ENCODE results near the gene NISCH.

NISCH gene

DNA sequence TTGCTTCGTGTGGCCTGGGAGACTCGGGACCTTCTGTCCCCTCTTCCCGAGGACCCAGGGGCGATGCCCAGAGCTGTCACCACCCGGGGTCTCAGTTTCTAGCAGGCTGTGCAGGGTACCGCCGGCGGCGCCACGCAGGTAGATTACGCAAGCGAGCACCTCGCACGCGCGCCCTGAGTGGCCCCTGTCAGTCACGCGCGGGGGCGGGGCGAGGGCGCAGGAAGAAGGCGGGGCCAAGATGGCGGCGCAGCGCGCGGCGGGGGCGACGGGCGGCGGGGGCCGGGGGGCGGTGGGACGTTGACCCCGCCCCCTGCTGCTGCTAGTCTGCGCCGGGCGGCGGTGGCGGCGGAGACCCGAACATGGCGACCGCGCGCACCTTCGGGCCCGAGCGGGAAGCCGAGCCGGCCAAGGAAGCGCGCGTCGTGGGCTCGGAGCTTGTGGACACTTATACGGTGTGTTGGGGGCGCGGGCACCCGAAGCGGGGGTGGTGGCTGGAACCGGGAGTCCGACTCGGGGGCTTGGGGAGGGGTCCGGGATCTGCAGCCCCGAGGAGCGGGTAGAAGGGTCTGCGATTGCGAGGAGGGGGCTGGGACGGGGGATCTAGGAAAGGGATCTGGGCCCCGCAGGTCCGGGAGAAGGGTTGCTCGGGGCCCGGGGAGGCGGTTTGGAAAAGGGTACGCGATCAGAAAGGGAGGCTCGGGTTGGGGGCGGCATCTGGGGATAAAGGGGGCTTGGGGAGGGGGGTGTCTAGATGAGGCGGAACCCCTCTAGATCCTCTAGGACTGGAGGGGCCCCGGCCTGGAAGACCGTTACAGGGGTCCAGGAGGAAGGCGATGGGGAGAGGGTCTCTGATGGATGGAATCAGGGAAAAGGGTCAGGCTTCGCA lies at the start of gene NISCH:
NISCH (plus strand) TSS at position 322 of the 886 bp plus-strand sequence; CDS start at position 360, 38 bp downstream.
- DNase-seq = peak; percentile 64 to 65

GRCh38 chr3:52406231-52406661 lies 49.2 kb upstream of the NISCH start:
- no peak for DNase-seq

- DNase-seq = no peak
Measured at GRCh38 chr3:52406791-52407510, 48.5 kb upstream of the NISCH start.

DNA sequence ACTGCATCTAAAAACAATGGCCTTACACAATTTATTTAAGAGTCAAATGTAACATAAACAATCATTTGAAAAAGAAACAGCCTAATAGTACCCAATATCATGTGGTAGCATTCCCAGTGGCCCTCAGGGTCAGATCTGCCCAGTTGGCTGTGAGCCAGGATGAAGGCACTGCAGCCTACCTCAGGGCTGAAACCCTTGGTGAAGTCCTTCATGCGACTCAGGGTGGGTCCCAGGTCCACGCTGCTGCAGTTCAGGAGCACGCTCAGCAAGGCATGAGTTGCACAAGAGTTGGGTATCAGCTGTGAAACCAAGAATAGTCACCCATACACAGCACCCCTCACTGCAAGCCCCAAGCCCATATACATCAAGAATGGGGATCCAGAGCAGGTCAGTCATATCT lies 47.6 kb upstream of the NISCH start:
- DNase-seq = no peak

DNA sequence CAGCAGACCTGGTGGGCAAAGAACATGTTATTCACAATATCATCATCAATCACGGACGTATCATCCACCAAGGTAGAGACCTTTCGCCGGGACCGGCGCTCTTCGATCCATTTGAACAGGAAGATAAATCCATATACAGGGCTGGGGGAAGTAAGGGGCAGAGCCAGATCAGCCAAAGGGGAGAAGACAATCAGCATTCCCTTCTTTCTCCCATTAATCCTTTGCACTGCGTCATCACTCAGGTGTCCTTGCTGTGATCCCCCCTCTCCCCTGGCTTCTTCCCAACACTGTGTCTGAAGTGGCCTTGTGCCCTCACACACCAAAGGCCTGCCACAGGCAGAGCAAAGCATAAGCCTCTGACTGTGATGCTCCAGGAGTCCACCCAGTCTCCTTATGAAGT lies 46.9 kb upstream of the NISCH start:
- no peak for DNase-seq

- no peak for DNase-seq
Measured at GRCh38 chr3:52415800-52416199, 39.6 kb upstream of the NISCH start.

GRCh38 chr3:52420388-52420787 lies 35.0 kb upstream of the NISCH start:
- no peak for DNase-seq

GRCh38 chr3:52422669-52423068 lies 32.7 kb upstream of the NISCH start:
- DNase-seq = no peak

- no peak for DNase-seq
Measured at GRCh38 chr3:52423173-52423572, 32.2 kb upstream of the NISCH start.

DNA sequence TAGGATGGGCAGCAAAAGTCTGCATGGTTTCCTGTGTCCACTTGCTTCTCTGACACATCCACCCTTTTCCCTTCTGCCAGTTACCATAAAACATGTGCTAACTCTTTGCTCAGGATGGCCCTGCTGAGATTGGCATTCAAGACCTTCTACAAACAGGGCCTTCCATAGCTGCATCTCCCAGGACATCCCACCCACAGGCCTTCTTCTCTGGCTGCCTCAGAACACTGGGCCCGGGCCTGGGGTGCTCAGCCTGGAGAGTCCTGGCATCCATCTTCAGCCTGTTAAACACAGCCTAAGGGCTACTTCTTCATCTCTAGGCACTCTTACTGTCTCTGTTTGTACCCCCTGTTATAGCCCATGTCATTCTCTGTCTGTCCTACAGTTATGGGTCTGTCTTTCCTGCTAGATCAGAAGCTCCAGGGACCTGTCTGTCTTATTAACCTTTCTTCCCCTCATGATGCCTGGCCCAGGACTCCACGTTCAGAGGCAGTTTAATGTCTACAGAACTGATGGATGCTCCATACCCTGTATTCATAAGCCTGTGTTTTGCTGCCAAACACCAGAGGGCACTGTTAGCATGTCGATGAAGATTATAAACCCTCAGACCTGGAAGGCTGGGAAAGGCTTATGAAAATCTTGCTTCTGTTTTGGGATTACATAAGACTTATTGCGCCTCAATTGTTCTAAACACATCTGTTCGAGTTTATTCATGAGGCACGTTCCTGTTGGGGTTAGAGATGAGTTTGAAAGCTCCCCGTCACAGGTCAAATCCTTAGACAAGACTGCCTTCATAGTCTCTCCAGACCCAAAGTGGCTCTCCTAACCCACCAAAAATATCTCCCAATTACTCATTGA lies 27.0 kb upstream of the NISCH start:
- peak; percentile 44 to 47 for DNase-seq

- DNase-seq = no peak
Measured at GRCh38 chr3:52429031-52429430, 26.4 kb upstream of the NISCH start.

DNA sequence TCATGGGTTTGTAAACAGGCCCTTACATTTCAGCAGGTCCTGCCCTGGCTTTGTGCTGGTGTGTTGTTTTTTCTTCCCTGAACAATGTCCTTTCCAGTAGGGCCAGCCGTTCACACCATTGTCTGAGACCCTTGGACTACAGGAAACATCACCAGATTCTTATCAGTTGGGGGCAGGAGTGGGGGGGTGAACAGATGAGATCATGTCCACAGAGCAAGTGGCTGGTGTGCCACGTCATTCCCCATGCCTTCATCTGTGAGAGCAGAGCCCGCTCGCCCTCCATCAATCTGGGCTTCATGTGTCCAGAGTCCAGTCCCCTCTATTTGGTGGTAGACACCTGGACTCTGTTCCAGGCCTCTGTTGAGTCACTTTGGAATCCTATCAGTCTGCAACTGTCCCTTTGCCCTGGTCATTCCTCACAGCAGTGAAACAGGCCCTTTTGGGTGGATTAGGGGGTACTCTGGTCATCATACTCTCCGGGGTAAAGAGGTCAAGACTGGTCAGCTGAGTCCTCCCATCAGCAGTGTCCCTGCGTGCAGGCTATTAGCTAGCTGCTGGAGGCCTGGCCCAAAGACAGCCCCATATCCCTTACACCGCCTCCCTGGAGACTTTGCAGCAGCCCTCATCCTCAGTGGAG lies 25.5 kb upstream of the NISCH start:
- no peak for DNase-seq

DNA sequence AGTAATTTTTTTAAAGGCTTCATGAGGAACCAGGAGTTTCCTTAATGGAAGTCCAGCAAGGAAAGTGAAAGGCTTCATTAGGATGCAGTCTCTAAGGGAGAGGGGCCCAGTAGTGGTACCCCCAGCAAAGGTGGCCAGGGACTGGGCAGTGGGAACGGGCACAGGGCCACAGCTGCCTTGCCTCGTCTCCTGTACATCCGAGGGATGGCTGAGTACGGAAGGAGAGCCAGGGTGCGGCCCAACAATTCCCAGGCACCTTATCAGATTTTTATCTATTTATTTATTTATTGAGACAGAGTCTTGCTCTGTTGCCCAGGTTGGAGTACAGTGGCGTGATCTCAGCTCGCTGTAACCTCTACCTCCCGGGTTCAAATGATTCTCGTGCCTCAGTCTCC lies 25.0 kb upstream of the NISCH start:
- no peak for DNase-seq

GRCh38 chr3:52431459-52432223 lies 23.8 kb upstream of the NISCH start:
- DNase-seq = no peak

GRCh38 chr3:52432225-52432624 lies 23.2 kb upstream of the NISCH start:
- DNase-seq = no peak

GRCh38 chr3:52432691-52433141 lies 22.7 kb upstream of the NISCH start:
- no peak for DNase-seq

DNA sequence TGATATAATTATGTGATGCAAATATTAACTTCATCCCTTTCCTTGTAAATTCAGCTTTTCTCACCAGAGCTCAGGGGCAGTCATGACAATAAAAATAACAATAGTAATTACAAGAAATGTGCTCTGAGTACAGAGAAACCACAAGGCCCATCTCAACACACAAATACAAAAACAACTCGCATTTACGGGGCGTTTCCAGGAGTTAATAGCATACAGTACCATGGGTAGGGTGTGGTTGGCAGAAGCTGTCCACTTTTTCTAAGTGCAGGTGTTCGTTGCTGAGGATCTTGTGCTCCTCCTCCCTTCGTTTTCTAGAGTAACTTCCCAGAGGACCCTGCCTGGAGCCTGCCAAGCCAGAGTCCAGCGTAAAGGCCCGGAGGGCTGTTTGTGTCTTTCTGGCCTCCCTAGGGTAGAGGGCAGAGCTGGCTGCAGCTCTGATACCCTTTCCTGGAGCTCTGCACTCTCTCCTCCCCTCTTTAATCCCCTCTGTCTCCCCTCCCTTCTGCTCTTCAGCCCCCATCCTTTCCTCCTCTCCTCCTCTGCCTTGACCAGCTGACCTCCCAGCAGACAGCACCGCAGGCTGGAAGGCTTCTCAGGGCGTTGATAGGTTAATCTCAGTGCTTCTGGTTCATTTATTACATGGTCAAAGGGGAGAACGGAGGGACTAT lies 21.9 kb upstream of the NISCH start:
- DNase-seq = no peak

DNA sequence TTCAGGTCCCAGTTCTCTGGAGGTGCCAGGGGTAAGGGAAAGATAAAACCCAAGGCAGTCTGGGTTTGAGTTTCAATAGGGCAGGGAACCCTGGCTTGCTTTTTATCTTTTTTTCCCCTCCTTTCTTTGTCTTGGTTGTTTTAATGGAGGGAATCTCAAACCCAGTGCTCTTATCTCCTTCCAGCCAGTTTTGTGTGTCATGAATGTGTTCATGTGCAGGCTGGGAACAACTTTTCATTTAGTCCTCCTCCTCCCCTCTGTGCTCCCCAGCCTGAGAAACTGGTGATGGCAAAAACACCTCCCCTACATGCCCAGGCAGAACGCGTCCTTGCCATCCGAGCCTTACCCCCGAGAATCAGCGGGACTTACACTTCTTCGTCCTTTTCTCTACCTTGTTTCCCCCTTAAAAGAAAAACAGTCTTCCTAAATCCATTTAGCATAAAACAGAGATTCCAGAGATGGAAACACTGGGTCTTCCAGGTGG lies 21.4 kb upstream of the NISCH start:
- no peak for DNase-seq

DNA sequence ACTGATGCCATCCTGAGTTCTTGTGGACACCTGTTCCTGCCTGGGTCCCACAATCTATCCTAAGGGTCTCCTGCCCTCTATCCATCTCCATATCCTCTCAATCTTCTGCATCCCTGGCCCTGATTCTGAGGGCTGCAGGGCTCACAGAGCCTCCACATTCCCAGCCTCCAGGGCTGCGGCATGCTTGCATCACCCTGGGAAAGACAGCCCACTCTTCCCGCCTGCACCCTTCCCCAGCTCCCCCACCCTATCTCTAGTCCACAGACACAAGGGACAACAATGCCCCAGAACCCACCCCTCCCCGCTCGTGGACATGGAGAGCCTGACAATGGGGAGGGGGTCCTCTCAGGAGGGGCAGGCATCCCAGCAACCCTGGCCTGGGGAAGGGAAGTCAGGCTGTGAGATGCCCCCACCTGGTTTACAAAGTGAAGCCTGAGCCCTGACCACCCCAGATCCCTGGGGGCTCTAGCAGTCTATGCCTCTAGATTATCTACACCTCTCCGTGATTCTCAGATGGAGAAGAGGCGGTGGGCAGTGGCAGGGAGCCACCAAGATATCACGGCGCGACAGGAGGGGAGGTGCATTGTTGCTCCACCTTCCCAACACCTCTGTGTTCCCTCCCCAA lies 20.8 kb upstream of the NISCH start:
- DNase-seq = no peak
